Neural progenitor cell (in vitro differentiated cells): Measurements from ENCODE around the gene DNAJA4. TPM values are rescaled to one million over a fixed set of nuclear protein-coding genes. Genes with fewer than 3 reads are reported as not detected.

ENCODE experiments used
- DNase-seq: peaks from one replicate; pipeline ENCODE4 v3.0.0-alpha.2; 2016; ENCODE audit warnings: low spot score
- H2AFZ ChIP-seq: fragments of 200-600 bp; sonication (generic); replicated peaks from 2 replicates; pipeline ENCODE4 v1.6.1; 2016; ENCODE audit warnings: antibody characterized with exemption
- H3F3A ChIP-seq: fragments of 200-600 bp; sonication (generic); 2 replicates; pipeline ENCODE4 v1.6.1; 2016; ENCODE audit warnings: antibody characterized with exemption, low read depth
- H3K27ac ChIP-seq: fragments of 200-600 bp; sonication (generic); 2 replicates; pipeline ENCODE4 v1.5.1; 2016; ENCODE audit warnings: mild to moderate bottlenecking
- H3K27me3 ChIP-seq: fragments of 200-600 bp; sonication (generic); 2 replicates; pipeline ENCODE4 v1.6.1; 2016; ENCODE audit warnings: mild to moderate bottlenecking, moderate library complexity
- H3K36me3 ChIP-seq: fragments of 200-600 bp; sonication (generic); 2 replicates; pipeline ENCODE4 v1.5.1; 2016
- H3K4me1 ChIP-seq: fragments of 200-600 bp; sonication (generic); 2 replicates; pipeline ENCODE4 v1.6.1; 2016; ENCODE audit warnings: mixed run types
- H3K4me2 ChIP-seq: fragments of 200-600 bp; sonication (generic); 2 replicates; pipeline ENCODE4 v1.6.1; 2016
- H3K4me3 ChIP-seq: fragments of 200-600 bp; sonication (generic); 2 replicates; pipeline ENCODE4 v1.5.1; 2016
- H3K79me2 ChIP-seq: fragments of 200-600 bp; sonication (generic); 2 replicates; pipeline ENCODE4 v1.6.1; 2016; ENCODE audit warnings: low read depth
- H3K9ac ChIP-seq: fragments of 200-600 bp; sonication (generic); 2 replicates; pipeline ENCODE4 v1.6.1; 2016
- H3K9me3 ChIP-seq: fragments of 200-600 bp; sonication (generic); 2 replicates; pipeline ENCODE4 v1.5.1; 2016; ENCODE audit warnings: low read depth
- H4K20me1 ChIP-seq: fragments of 200-600 bp; sonication (generic); 2 replicates; pipeline ENCODE4 v1.6.1; 2016; ENCODE audit warnings: low read depth
- H3K27ac Mint-ChIP-seq: 3 replicates; pipeline ENCODE4 v1.8.0; 2021; ENCODE audit warnings: mixed read lengths
- H3K27me3 Mint-ChIP-seq: 2 replicates; pipeline ENCODE4 v1.8.0; 2022; ENCODE audit warnings: low read depth, mild to moderate bottlenecking, inconsistent platforms, moderate library complexity, mixed read lengths; ENCODE audit not compliant: insufficient read depth
- H3K36me3 Mint-ChIP-seq: 3 replicates; pipeline ENCODE4 v1.8.0; 2021; ENCODE audit warnings: mixed read lengths
- H3K4me1 Mint-ChIP-seq: 3 replicates; pipeline ENCODE4 v1.8.0; 2021; ENCODE audit warnings: mixed read lengths
- H3K4me3 Mint-ChIP-seq: 3 replicates; pipeline ENCODE4 v1.8.0; 2021; ENCODE audit warnings: mild to moderate bottlenecking, moderate library complexity, mixed read lengths
- H3K9me3 Mint-ChIP-seq: 3 replicates; pipeline ENCODE4 v1.8.0; 2020; ENCODE audit warnings: mixed read lengths
- EZH2 ChIP-seq: fragments of 200-600 bp; sonication (generic); IDR thresholded peaks from 2 replicates; pipeline ENCODE4 v1.6.1; 2017; ENCODE audit warnings: antibody characterized with exemption, mild to moderate bottlenecking, moderate library complexity
- EZH2phosphoT487 ChIP-seq: fragments of 200-600 bp; sonication (generic); IDR thresholded peaks from 2 replicates; pipeline ENCODE4 v1.6.1; 2017; ENCODE audit warnings: antibody characterized with exemption
- total RNA-seq: library from RNA; depleted of rRNA; stranded (reverse); fragments of >200 nt; gene quantifications from 2 replicates; pipeline ENCODE4 v1.2.3, GENCODE V29; 2015; ENCODE audit warnings: low replicate concordance
- TF ChIP-seq, protein P1 (sequence below): fragments of 200-600 bp; sonication (generic); IDR thresholded peaks from 2 replicates; pipeline ENCODE4 v1.5.1; 2017; ENCODE audit warnings: antibody characterized with exemption, mild to moderate bottlenecking

The DNAJA4 gene
- total RNA-seq, 1 donor from 2014 or later, result not detected

GRCh38 chr15:78256044-78256437, 8.3 kb upstream of the DNAJA4 start:
- no peak overlapping the region for H3K9ac ChIP-seq
- no peaks in the 10 kb centered on the region for H3K27me3 ChIP-seq
- no peaks in the 10 kb centered on the region for H3F3A ChIP-seq
- no peak overlapping the region for H3K27ac ChIP-seq
- no peaks in the 10 kb centered on the region for H3K36me3 Mint-ChIP-seq
- H4K20me1 ChIP-seq, result no peaks in the 10 kb centered on the region
- no peak overlapping the region for H3K27ac Mint-ChIP-seq
- DNase-seq, result no peak
- H3K9me3 Mint-ChIP-seq, result no peaks in the 10 kb centered on the region
- H3K27me3 Mint-ChIP-seq, result peaks cover 4% of the 10 kb centered on the region
- no peaks in the 10 kb centered on the region for H3K9me3 ChIP-seq
- TF ChIP-seq EZH2 (no peak), EZH2phosphoT487 (no peak)
- TF ChIP-seq, protein P1, sequence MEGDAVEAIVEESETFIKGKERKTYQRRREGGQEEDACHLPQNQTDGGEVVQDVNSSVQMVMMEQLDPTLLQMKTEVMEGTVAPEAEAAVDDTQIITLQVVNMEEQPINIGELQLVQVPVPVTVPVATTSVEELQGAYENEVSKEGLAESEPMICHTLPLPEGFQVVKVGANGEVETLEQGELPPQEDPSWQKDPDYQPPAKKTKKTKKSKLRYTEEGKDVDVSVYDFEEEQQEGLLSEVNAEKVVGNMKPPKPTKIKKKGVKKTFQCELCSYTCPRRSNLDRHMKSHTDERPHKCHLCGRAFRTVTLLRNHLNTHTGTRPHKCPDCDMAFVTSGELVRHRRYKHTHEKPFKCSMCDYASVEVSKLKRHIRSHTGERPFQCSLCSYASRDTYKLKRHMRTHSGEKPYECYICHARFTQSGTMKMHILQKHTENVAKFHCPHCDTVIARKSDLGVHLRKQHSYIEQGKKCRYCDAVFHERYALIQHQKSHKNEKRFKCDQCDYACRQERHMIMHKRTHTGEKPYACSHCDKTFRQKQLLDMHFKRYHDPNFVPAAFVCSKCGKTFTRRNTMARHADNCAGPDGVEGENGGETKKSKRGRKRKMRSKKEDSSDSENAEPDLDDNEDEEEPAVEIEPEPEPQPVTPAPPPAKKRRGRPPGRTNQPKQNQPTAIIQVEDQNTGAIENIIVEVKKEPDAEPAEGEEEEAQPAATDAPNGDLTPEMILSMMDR, result no peak
- H3K79me2 ChIP-seq, result no peaks in the 10 kb centered on the region
- no peaks in the 10 kb centered on the region for H3K4me1 ChIP-seq
- H3K4me3 ChIP-seq, result no peak overlapping the region
- H3K4me3 Mint-ChIP-seq, result no peak overlapping the region
- peaks cover 3% of the 10 kb centered on the region for H3K4me1 Mint-ChIP-seq
- no peak overlapping the region for H2AFZ ChIP-seq
- no peak overlapping the region for H3K4me2 ChIP-seq
- H3K36me3 ChIP-seq, result no peaks in the 10 kb centered on the region

- Mint-ChIP-seq H3K4me1 (peaks cover 3% of the 10 kb centered on the region), H3K27ac (no peak overlapping the region), H3K9me3 (no peaks in the 10 kb centered on the region), H3K4me3 (no peak overlapping the region), H3K27me3 (no peaks in the 10 kb centered on the region), H3K36me3 (no peaks in the 10 kb centered on the region)
- no peak for DNase-seq
- no peaks in the 10 kb centered on the region for H3F3A ChIP-seq
- H3K27me3 ChIP-seq, result no peaks in the 10 kb centered on the region
- no peaks in the 10 kb centered on the region for H3K79me2 ChIP-seq
- no peaks in the 10 kb centered on the region for H4K20me1 ChIP-seq
- H3K27ac ChIP-seq, result no peak overlapping the region
- no peak overlapping the region for H3K4me2 ChIP-seq
- H2AFZ ChIP-seq, result no peak overlapping the region
- TF ChIP-seq EZH2phosphoT487 (no peak), EZH2 (no peak)
- TF ChIP-seq, protein P1, result no peak
- H3K9me3 ChIP-seq, result no peaks in the 10 kb centered on the region
- H3K36me3 ChIP-seq, result no peaks in the 10 kb centered on the region
- H3K4me3 ChIP-seq, result no peak overlapping the region
- no peaks in the 10 kb centered on the region for H3K4me1 ChIP-seq
- H3K9ac ChIP-seq, result no peak overlapping the region
Observed at GRCh38 chr15:78257681-78258080, 6.7 kb upstream of the DNAJA4 start.

GRCh38 chr15:78259232-78259631, 5.1 kb upstream of the DNAJA4 start:
- Histone ChIP-seq H3K27ac (no peak overlapping the region), H3K36me3 (no peaks in the 10 kb centered on the region), H3K4me1 (no peaks in the 10 kb centered on the region), H3K9ac (no peak overlapping the region), H3K9me3 (no peaks in the 10 kb centered on the region), H3K4me2 (no peak overlapping the region), H2AFZ (no peak overlapping the region), H3K79me2 (no peaks in the 10 kb centered on the region), H3K4me3 (no peak overlapping the region), H4K20me1 (no peaks in the 10 kb centered on the region), H3K27me3 (peaks cover 6% of the 10 kb centered on the region), H3F3A (no peaks in the 10 kb centered on the region)
- H3K4me3 Mint-ChIP-seq, result no peak overlapping the region
- H3K36me3 Mint-ChIP-seq, result no peaks in the 10 kb centered on the region
- no peak for DNase-seq
- no peak overlapping the region for H3K27ac Mint-ChIP-seq
- H3K4me1 Mint-ChIP-seq, result peaks cover 3% of the 10 kb centered on the region
- H3K27me3 Mint-ChIP-seq, result no peaks in the 10 kb centered on the region
- H3K9me3 Mint-ChIP-seq, result no peaks in the 10 kb centered on the region
- TF ChIP-seq EZH2phosphoT487 (no peak), EZH2 (no peak)
- TF ChIP-seq, protein P1, result no peak
